ENCODE results near the gene ZNF862. TPM values are rescaled to one million over a fixed set of nuclear protein-coding genes. Genes with fewer than 3 reads are reported as not detected.
"Not testable (repeated sequence)": the region's sequence is repeated elsewhere in the genome, so short reads cannot be mapped to it uniquely, and the experiment has no call there.

ZNF862 gene
- polyA plus RNA-seq, 10 donors = 8.3 to 13.3 (median 10.1) TPM

DNA sequence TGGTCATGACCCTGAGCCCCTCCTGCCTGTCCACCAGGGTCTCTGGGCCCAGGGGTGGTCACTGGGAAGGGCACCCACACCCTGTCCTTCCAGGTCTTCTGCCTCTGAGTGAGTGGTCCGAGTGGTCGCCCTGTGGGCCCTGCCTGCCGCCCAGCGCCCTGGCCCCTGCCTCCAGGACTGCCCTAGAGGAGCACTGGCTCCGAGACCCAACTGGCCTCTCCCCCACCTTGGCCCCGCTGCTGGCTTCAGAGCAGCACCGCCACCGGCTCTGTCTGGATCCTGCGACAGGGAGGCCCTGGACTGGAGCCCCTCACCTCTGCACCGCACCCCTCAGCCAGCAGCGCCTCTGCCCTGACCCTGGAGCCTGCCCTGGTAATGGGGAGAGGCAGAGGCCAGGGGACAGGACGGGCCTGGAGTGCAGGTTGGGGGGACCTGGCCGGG is 13.9 kb upstream of the ZNF862 start:
- no peak for DNase-seq

DNA sequence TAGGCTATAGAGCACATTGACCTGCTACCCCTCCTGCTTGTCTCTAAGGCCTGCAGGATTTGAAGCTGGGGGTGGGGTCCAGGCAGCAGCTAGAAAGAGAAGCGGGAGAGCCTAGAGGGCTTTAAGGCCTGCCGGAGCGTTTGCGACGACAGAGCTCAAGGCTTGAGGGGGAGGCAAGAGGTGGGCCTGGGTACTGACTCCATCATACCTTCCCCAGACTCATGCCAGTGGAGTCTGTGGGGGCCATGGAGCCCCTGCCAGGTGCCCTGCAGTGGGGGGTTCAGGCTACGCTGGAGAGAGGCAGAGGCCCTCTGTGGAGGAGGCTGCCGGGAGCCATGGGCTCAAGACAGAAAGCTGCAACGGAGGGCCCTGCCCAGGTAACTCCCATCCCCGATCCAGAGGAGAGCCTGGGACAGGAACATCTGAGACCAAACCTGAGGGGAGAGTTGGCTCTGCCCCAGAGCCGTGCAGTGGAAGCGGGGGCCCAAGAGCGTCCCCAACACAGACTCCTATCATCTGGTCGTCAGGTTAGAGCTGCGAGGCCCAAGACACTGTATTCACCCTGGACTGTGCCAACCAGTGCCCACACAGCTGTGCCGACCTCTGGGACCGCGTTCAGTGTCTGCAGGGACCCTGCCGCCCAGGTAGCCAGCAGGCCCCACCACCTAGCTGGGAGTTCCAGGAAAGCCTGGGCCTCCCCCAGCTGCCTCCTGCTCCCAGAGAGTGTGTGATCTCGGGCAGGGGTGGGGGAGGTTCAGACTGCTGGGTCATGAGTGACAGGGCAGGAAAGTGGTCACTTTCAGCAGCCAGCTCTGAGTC is 13.2 kb upstream of the ZNF862 start:
- DNase-seq = no peak

DNA sequence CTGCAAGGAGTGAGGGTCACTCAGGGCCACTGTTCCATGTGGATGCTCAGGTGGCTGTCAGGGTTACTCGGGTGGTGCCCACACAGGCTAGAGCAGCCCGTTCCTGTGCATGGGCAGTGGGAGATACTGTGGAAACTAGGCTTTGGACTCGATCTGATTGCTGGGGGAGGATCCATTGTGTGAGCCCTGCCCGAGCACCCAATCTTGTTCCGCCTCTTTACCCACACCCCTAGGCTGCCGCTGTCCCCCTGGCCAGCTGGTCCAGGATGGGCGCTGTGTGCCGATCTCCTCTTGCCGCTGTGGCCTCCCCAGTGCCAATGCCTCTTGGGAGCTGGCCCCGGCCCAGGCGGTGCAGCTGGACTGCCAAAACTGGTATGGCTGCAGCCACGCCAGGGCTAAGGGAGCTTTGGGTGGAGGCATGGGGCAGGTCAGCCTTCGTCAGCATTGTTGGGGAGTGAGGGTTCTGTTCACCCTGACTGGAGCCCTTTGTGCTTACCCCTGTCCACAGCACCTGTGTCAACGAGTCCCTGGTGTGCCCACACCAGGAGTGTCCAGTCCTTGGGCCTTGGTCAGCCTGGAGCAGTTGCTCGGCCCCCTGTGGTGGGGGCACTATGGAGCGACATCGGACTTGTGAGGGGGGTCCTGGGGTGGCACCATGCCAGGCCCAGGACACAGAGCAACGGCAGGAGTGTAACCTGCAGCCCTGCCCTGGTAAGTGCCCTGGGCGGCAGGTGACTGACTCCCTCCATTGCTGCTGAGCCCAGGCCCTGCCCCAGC is 12.4 kb upstream of the ZNF862 start:
- DNase-seq = no peak

DNA sequence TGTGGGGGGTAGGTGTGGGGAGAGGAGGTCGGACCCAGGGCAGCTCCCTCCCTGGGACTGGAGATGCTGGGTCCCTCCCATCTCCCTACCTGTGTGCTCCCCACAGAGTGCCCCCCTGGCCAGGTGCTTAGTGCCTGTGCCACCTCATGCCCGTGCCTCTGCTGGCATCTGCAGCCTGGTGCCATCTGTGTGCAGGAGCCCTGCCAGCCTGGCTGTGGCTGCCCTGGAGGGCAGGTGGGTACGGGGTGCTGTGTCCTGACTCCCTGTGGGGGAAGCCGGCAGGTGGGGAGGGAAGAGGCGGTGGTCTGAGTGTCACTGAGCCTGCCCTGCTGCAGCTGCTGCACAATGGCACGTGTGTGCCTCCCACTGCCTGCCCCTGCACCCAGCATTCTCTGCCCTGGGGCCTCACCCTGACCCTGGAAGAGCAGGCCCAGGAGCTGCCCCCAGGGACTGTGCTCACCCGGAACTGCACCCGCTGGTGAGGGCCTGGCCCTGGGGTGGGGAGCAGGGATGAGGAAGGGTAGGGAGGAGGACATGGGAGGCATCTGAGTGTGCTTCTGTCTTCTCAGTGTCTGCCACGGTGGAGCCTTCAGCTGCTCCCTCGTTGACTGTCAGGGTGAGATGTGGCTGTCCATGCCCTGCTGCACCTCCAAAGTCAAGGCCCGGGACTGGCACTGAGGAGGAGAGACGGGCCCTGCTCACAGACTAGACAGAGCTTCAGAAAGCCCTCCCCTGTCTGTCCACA is 11.7 kb upstream of the ZNF862 start:
- no peak for DNase-seq

DNA sequence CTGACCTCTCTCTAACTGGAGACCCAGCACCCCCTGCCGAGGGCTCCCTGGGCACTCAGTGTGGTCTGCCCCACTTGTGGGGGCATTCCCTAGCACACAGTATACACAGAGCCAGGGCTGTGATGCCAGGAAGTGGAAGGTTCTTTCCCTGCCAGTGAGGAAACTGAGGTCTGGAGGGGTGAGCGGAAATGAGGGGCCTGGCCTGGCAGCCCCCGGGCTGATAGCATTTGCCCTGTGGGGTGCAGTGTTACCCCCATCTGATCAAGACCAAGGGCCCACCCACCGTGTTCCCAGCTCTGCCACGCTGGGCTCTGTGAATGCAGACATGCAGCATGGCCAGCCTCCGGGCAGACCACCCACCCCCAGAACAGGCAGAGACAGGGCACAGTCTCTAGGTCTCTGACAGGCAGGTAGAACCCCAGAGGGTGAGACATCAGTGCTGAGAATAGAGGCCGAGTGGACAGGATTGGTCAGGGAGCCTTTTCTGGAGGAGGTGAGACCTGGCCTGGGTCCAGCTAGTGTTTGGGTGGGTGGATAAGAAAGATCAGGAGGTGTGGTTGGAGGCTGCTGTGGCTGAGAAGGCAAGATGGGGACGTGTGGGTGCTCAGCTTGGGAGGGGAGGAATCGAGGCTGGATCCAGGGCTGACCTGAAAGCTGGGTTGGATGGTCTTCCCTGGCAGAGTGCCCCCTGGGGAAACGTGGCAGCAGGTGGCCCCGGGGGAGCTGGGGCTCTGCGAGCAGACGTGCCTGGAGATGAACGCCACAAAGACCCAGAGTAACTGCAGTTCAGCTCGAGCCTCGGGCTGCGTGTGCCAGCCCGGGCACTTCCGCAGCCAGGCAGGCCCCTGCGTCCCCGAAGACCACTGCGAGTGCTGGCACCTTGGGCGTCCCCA is 10.8 kb upstream of the ZNF862 start:
- no peak for DNase-seq

DNA sequence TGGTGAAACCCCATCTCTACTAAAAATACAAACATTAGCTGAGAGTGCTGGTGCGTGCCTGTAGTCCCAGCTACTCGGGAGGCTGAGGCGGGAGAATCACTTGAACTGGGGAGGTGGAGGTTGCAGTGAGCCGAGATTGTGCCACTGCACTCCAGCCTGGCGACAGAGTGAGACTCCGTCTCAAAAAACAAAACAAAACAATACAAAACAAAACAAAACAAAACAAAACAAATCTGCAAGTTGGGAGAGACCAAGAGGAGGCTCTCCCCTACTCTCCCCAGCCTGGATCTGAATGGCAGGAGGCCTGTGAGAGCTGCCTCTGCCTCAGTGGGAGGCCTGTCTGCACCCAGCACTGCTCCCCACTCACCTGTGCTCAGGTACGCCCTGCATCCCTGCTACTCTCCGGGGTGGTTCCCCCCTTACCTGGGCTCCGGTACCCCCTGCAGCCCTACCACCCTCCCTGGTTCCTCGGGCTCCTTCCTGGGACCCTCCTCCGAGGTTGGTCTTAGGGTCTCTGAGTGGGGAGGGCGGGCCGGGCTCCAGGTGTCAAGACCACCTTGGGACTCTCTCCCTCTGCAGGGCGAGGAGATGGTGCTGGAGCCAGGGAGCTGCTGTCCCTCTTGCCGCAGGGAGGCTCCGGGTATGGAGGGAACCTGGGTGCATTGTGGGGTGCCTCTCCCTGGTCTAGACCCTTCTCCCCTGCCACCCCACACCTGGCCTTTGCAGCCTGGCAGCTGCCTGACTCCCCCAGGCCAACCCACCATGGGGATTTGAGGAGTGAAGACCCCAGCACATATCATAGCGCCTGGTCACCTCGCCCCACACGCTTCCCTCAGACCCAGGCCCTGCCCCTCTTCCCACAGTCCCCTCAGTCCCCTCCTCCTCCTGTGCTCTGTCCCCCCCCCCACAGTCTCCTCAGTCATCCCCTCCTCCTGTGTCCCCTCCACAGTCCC is 9.5 kb upstream of the ZNF862 start:
- DNase-seq = no peak

DNA sequence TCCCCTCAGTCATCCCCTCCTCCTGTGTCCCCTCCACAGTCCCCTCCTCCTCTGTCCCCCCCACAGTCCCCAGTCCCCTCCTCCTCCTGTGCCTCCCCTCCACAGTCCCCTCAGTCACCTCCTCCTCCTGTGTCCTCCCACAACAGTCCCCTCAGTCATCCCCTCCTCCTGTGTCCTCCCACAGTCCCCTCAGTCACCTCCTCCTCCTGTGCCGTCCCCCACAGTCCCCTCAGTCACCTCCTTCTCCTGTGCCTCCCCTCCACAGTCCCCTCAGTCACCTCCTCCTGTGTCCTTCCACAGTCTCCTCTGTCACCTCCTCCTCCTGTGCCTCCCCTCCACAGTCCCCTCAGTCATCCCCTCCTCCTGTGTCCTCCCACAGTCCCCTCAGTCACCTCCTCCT is 7.6 kb upstream of the ZNF862 start:
- not testable (repeated sequence) for DNase-seq

DNA sequence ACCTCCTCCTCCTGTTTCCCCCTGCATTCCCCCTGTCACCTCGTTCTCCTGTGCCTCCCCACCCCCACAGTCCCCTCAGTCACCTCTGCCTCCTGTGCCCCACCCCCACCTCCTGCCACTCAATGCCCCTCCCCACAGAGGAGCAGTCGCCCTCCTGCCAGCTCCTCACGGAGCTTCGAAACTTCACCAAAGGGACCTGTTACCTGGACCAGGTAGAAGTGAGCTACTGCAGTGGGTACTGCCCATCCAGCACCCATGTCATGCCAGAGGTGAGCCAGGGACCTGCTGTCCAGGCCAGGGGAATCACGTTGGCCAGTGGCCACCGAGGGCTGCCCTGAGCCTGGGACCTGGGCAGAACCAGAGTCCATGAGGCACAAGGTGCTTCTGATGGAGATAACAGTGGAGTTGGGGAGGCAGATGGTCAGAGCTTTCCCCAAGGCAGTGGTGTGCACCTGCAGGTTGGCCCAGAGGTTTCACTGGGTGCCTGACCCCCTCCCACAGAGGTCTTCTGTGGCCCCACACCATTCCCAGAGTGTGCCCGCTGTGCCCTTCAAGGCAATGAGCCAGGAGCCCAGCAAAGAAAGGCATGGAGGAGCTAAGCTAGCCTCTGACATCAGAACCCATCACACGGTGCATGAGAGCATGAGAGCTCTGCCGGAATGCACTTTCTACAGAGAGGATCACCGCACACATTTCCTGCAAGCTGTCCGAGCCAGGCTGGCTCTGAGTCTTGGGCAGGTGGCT is 7.0 kb upstream of the ZNF862 start:
- DNase-seq = no peak

DNA sequence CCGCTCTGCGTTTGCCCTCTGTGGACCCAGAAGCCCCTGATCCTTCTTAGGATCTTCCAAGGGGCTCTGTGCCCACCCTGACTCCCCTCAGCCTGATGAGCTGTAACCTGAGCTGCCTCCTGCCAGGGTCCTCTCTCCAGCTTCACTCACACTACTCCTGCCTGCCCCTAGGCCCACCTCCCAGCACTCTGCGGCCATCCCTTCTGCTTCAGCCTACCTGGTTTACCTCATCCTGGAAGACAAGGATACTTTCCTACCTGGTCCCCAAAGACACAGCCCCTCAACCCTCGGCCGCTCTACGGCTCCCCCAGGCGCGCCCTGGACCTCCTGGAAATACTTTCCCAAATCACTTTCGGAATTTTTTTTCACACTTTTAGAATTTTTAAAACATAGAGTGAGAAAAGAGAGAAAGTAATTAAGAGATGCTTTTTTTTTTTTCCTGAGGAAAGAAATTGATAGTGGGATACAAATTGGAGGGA is 6.4 kb upstream of the ZNF862 start:
- no peak for DNase-seq

DNA sequence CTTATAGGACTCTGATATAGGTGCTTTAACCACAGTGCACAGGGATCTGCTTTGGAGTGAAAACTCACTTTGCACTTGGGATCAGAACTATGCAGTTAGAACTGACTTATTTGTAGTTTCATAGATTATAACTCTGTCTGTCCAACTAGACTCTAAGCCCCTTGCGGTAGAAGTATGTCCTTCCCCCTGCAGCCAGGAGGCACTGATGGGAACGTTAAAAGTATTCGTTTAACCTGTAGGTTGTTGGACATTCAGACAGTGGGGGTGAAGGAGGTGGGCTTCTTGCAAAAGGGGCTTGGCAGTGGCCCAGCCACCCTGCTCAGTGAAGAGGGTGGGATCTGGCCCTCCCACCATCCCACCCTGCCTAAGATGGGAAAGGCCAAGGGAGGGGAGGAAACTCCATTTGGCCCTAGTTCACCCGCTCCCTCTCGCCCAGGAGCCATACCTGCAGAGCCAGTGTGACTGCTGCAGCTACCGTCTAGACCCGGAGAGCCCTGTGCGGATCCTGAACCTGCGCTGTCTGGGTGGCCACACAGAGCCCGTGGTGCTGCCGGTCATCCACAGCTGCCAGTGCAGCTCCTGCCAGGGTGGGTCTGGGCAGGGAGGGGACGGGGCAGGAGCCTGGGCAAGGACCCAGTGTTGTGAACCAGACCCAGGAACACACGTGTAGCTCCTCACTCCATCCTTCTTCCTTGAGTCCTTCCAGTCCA is 5.7 kb upstream of the ZNF862 start:
- no peak for DNase-seq

DNA sequence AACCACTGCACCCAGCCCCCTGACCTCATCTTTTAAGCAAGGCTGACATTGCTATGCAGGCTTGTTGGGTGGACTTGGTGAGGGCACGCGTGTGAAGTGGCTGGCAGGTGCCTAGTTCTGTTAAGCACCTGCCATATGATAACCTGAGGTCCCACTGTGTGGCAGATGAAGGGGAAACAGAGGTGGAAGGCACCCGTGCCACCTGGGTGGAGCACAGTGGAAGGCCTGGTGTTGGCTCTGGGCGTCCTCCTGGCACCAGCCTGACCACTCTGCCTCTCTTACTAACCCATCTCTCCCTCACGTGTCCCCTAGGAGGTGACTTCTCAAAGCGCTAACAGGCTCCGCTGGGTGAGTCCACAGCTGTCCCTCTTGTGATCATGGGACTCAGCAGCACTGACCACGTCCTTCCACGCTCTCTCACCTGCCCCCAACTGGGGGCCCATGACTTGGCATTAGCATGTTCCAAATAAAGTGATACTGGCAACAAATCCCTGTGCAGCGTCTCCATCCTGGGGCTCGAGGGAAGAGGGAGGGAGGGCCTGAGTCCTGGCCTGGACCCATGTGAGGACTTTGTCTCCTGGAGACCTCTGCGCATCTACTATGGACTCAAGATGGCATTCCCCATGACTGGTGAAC is 4.6 kb upstream of the ZNF862 start:
- no peak for DNase-seq

DNA sequence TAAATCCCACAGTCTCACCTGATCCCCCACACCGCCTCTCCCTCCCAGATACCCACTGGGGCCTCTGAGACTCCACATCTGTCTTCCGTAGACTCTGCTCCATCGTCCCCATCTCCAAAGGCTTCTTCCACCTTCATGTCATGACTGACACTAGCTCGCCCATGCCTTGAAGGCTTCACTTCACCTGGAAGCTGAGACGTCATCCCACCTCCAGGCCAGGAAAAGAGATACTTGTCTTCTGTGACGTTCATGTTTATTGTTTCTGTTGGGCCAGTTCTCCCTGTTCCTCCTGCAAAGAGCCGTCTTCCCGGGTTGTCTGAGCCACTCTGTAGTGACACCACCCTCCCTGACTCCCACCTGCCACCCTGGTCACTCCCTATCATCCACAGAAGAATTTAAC is 3.6 kb upstream of the ZNF862 start:
- DNase-seq = no peak

DNA sequence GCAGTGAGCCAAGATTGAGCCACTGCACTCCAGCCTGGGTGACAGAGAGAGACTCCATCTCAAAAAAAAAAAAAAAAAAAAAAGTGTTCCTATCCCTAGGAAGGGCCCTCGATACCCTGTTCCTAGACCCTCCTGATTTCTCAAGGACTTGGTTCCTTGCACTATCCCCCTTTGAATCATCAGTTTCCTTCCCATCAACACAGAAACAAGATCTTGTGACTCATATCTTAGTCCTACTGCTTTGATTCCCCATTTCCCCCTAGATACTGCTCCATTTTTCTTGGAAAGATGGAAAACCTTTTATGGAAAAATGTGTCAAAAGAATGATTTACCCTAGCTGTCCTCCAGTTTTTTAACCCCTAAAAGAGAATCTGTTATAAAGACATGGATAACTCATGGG is 1.7 kb upstream of the ZNF862 start:
- no peak for DNase-seq

DNA sequence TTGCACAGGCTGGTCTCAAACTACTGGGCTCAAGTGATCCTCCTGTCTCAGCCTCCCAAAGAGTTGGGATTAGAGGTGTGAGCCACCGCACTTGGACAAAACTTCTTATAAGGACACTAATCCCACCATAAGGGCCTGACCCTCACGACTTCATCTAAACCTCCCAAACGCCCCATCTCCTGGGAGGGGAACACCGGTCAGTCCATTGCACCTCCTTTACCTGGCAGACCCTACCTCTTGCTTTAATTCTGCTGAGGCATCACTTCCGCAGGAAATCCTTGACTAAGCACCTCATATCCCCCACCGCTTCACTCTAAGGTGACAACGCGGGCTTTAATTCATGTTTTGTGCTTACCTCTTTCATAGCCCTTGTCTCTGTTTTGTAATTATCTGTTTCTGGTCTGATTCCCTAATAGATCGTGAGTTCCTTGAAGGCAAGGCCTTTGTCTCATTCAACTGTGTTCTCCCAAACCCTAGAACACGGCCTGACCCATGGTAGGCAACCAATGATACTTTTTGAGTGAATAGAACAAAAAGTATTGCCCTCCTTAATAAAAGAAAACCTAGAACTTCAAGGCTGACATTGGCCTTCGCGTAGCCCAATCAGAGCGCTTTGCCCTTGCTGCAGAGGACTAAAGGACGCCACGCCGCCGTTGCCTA is 481 bp upstream of the ZNF862 start:
- DNase-seq = no peak

DNA sequence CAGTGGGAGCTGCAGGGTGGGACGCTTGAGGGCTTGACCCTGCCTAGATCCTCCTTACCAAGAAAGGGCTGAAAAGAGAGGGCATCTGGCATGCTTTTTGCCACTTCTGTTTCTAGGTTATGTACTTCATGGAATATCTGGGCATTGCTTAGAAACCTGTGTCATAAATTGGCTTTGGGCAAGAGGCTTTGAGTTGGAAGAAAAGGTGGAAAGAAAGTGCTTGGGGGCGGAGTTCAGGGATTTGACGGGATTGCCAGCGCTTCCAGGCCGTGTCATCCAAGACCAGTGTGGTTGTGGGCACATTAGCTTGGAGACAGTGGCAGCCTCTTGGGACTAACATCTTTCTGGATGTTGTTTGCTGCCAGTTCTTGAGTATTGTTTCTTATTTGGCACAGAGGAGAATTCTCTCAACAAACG is 825 bp downstream of the ZNF862 start:
- DNase-seq = no peak

DNA sequence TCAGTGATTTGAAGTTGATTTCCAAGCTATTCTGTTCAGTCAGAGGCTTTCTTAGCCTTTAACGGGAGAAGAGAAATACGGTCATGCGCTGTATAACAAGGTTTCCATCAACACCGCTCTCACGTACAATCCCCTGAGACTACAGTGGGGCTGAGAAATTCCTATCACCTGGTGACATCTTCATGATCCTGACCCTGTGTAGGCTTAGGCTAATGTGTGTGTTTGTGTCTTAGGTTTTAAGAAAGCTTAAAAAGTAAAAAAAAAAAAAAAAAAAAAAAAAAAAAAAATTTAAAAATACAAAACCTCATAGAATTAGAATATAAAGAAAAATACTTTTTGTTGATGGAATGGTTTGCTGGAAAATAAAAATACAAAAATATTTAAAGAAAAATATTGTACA is 1.8 kb downstream of the ZNF862 start:
- no peak for DNase-seq

DNA sequence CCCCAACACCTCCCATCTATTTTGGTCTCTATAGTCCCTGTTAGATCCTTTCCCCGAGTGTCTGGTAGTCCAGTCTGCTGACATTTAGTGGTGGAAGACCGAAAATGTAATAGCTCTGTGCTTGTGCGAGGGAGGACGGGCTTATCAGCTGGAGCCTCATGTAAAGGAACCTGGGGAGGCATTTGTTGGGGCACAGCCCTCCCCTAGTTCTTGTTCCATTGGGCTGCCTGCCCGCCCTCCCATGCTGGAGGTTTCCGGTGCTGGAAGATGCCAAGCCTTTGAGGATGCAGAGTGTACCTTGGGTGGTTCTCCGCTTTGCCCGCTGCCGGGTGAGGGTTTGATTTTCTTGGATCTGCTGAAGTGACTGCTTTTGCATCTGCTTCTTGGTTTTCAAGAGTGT is 5.4 kb downstream of the ZNF862 start:
- DNase-seq = no peak

DNA sequence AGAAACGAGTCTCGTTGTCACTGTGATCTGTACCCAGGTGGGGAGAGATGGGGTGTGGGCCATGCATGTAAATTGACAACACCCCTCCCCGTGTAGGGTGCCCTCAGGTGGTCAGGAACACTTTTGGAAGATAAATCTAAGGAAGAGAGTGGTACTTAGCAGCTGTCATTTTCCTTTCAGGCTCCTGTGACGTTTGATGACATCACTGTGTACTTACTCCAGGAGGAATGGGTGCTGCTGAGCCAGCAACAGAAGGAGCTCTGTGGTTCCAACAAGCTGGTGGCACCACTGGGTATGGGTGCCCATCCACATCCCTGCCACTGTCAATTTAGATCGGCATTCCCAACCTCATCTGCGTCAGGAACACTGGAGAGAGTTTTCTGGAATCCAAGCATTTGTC is 6.3 kb downstream of the ZNF862 start:
- DNase-seq = no peak

All from muscle of back (tissue), 11 donors.